ENCODE results near the gene CACNB3.

Gene CACNB3

GRCh38 chr12:48817873-48818830, at the start of gene CACNB3:
CACNB3 (plus strand) TSS chr12:48818496; CDS start chr12:48818930, 434 bp downstream.
- DNase-seq, result peak in 1 of 2 experiments; percentile 51

GRCh38 chr12:48768736-48769135, 49.6 kb upstream of the CACNB3 start:
- no peak for DNase-seq

GRCh38 chr12:48770756-48771155, 47.5 kb upstream of the CACNB3 start:
- no peak for DNase-seq

GRCh38 chr12:48771588-48772112, 46.6 kb upstream of the CACNB3 start:
- no peak for DNase-seq

- DNase-seq, result no peak
These were observed 44.6 kb upstream of the CACNB3 start for GRCh38 chr12:48773686-48774085.

- DNase-seq, result no peak
These were observed 43.8 kb upstream of the CACNB3 start for GRCh38 chr12:48774516-48774915.

- DNase-seq, result no peak
These were observed 43.0 kb upstream of the CACNB3 start for GRCh38 chr12:48775299-48775698.

GRCh38 chr12:48775991-48776649, 42.2 kb upstream of the CACNB3 start:
- DNase-seq, result no peak

- DNase-seq, result no peak
These were observed 41.3 kb upstream of the CACNB3 start for GRCh38 chr12:48776956-48777355.

GRCh38 chr12:48777501-48778400, 40.5 kb upstream of the CACNB3 start:
- no peak for DNase-seq

- no peak for DNase-seq
These were observed 38.4 kb upstream of the CACNB3 start for GRCh38 chr12:48779869-48780268.

GRCh38 chr12:48780381-48781025, 37.8 kb upstream of the CACNB3 start:
- no peak for DNase-seq

GRCh38 chr12:48781750-48782456, 36.4 kb upstream of the CACNB3 start:
- no peak for DNase-seq

GRCh38 chr12:48782457-48783395, 35.6 kb upstream of the CACNB3 start:
- no peak for DNase-seq

- DNase-seq, result no peak
These were observed 34.9 kb upstream of the CACNB3 start for GRCh38 chr12:48783432-48783831.

- DNase-seq, result no peak
These were observed 31.4 kb upstream of the CACNB3 start for GRCh38 chr12:48786591-48787544.

- DNase-seq, result no peak
These were observed 30.3 kb upstream of the CACNB3 start for GRCh38 chr12:48787791-48788523.

- no peak for DNase-seq
These were observed 29.8 kb upstream of the CACNB3 start for GRCh38 chr12:48788524-48788853.

All from SW 1271 (cell line).